Neural cell (in vitro differentiated cells): Measurements from ENCODE around the gene CYBRD1.

Source experiments
- CTCF ChIP-seq: fragments of 450-650 bp; IDR thresholded peaks from 2 replicates; pipeline ENCODE4 v1.5.1; 2014; ENCODE audit warnings: antibody characterized with exemption, mild to moderate bottlenecking, moderate library complexity; ENCODE audit not compliant: poor library complexity, severe bottlenecking
- MXI1 ChIP-seq: fragments of 450-650 bp; conservative IDR thresholded peaks from 2 replicates; pipeline ENCODE4 v1.6.1; 2014; ENCODE audit warnings: antibody characterized with exemption, mild to moderate bottlenecking; ENCODE audit not compliant: poor library complexity, severe bottlenecking
- POLR2AphosphoS5 ChIP-seq: IDR thresholded peaks from 2 replicates; pipeline ENCODE4 v1.6.1; 2012
- RAD21 ChIP-seq: fragments of 450-650 bp; conservative IDR thresholded peaks from 2 replicates; pipeline ENCODE4 v1.6.1; 2014; ENCODE audit warnings: antibody characterized with exemption, mild to moderate bottlenecking, moderate library complexity
- TAF1 ChIP-seq: IDR thresholded peaks from 2 replicates; pipeline ENCODE4 v1.6.1; 2012; ENCODE audit warnings: low read depth
- TF ChIP-seq, protein P1 (sequence below): IDR thresholded peaks from 2 replicates; pipeline ENCODE4 v1.6.1; 2012; ENCODE audit warnings: borderline replicate concordance

DNA sequence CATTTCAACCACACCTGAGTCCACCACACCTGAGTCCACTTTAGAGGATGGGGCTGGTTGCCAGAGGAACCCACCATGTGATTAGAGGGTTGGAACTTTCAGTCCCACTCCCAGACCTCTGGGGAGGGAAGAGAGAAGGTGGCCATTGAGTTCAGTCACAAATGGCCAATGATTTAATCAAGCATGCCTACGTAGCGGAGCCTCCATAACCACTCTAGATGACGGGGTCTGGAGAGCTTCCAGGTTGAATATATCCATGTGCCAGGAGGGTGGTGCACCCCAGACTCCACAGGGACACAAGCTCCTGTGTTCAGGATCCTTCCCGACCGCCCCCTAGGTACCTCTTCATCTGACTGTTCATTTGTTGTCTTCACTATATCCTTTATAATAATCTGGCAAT lies 53.3 kb downstream of the CYBRD1 start:
- TF ChIP-seq POLR2AphosphoS5, result no peak
- TF ChIP-seq CTCF, result no peak
- no peak for TF ChIP-seq RAD21
- TF ChIP-seq TAF1, result no peak
- TF ChIP-seq MXI1, result no peak
- TF ChIP-seq, protein P1, sequence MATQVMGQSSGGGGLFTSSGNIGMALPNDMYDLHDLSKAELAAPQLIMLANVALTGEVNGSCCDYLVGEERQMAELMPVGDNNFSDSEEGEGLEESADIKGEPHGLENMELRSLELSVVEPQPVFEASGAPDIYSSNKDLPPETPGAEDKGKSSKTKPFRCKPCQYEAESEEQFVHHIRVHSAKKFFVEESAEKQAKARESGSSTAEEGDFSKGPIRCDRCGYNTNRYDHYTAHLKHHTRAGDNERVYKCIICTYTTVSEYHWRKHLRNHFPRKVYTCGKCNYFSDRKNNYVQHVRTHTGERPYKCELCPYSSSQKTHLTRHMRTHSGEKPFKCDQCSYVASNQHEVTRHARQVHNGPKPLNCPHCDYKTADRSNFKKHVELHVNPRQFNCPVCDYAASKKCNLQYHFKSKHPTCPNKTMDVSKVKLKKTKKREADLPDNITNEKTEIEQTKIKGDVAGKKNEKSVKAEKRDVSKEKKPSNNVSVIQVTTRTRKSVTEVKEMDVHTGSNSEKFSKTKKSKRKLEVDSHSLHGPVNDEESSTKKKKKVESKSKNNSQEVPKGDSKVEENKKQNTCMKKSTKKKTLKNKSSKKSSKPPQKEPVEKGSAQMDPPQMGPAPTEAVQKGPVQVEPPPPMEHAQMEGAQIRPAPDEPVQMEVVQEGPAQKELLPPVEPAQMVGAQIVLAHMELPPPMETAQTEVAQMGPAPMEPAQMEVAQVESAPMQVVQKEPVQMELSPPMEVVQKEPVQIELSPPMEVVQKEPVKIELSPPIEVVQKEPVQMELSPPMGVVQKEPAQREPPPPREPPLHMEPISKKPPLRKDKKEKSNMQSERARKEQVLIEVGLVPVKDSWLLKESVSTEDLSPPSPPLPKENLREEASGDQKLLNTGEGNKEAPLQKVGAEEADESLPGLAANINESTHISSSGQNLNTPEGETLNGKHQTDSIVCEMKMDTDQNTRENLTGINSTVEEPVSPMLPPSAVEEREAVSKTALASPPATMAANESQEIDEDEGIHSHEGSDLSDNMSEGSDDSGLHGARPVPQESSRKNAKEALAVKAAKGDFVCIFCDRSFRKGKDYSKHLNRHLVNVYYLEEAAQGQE, result no peak
